Stimulated activated CD4-positive, alpha-beta T cell treated with anti-CD3 and anti-CD28 coated beads, Interleukin-12 subunit alpha, Interleukin-12 subunit beta, amount 100 ng/mL, for 24 hours (primary cell): ENCODE data around the gene SHISA6.
"Not testable (repeated sequence)": the region's sequence is repeated elsewhere in the genome, so short reads cannot be mapped to it uniquely, and the experiment has no call there.

Source experiments
- DNase-seq, 2 experiments: peaks; one replicate each; pipeline ENCODE4 v3.0.0-alpha.2; 2020; ENCODE audit warnings: low read depth in 2 of 2

SHISA6 gene

DNA sequence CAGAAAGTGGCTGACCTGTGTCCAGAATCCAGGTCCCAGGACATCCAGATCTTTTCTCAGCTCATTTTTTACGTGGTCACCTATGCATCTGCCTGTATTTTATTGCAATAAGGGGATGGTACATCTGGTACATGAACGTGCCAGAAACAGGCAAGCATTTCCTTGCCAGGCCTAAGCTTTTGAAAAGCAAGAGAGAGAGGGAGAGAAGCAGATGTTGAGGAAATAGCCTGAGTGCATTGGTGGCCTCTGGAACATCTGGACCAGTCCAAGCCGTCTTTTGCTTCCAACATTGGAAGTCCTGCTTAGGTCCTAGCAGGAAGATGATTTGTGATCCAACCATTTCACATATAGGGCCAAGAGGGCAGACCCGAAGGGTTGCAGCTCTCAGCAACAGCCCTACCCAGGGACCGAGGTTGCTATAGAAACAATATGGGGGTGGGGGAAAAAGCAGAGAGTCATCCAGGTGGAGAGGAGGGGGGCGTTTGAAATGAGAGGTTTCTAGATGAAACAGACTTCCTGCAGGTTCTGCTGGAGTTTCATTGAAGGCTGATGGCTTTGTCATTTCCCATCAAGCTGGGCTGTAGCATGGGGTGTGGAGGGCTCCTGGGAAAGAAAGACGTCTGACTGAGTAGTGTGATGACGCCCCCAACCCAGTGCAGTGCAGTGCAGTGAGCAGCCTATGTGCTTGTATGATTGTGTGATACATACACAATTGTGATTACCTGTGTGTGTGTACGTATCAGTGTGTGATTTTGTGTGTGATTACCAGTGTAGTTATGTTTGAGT lies 61.6 kb downstream of the SHISA6 start:
- no peak for DNase-seq

DNA sequence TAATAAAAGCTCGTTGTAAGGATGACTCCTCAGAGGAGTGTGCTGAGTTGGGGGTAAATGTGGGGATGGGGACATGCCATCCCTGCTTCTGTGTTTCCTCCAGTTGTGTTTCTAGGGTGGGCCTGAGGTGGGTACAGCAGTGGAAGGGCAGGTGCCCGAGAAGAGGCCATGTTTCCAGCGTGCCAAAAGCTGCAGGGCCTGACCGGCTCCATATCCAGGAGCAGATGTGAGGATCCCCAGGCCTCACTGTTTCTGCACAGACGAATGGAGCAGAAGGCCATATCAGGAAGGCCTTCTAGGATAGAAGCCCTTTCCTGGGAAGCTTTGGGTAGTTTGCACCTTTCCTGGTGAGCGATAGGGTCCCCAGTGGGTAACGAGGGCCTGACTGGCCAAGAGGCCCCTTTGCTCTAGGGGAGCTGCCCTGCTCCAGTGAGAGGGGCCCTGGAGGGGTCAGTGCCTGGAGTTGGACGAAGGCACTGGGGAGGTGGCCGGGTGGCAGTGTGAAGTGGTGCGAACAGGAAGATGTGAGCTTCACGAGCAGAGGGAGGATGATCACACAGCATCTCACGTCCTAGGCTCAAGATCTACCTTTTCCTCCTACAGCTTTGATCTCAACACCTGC lies 62.9 kb downstream of the SHISA6 start:
- DNase-seq: no peak

DNA sequence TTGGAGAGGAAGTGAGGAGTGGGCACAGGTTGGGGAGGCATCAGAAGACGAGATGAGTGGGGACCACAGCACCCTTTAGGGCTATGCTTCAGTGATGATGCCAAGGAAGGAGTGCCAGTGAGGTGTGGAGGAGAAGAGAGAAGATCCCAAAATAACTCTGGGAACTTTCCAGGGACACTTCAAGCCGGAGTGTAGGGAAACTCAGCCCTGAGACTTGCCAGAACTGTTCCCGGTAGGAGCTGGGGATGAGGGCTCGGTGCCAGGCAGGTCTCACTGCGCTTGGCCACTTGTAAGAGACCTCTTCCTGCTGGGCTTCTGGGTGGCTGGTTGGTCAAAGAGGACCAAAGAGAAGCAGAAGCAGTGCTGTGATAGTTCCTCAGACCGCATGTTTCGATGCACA lies 63.6 kb downstream of the SHISA6 start:
- no peak for DNase-seq

DNA sequence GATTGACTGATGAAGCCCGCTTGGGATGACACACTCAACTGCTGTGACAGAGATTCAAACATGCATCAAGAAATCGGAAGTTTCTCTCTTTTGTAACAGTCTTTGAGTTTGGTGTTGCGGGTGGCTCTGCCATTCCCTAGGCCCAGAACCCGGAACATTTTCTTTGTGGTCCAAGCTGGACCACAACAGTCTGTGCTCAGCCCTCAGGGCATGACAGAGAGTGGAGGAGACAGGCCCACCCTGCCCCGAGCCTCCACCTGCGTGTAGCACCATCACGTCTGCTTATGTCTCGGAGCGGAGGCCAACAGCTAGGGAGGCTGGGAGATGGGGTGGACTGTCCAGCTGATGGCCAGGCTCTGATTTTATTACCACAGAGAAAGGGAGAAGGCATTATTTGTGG lies 64.5 kb downstream of the SHISA6 start:
- DNase-seq: no peak

DNA sequence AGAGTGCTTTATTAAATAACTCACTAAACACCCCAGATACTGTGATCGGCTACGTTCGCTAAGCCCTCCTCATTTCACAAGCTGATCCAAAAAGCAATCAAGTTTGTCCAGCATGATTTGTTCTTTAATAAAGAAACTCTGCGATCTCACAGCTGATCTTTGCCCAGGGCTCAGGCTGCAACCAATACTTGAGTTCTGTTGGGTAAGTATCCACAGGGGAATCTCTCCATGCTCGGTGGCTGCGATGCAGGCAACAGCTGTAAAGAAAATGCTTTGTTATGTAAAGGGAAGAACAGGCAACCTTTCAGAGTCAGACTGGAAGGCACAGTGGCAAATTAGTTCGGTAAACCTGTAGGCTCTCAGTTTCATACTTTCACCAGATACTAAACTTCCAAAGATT lies 67.5 kb downstream of the SHISA6 start:
- DNase-seq: no peak

DNA sequence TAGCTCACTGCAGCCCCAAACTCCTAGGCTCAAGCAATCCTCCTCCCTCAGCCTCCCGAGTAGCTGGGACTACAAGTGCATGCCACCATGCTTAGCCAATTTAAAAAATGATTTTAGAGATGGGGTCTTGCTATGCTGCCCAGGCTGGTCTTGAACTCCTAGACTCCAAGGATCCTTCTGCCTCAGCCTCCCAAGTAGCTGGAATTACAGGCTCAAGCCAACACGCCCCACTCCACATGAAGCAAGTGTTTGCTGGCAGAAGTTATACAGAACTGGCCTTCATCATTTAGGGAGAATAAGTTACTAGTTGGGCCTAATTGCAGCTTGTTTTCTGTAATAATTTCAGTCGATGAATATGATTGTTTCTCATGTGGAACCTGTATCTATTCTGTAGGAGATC lies 68.0 kb downstream of the SHISA6 start:
- DNase-seq: no peak

DNA sequence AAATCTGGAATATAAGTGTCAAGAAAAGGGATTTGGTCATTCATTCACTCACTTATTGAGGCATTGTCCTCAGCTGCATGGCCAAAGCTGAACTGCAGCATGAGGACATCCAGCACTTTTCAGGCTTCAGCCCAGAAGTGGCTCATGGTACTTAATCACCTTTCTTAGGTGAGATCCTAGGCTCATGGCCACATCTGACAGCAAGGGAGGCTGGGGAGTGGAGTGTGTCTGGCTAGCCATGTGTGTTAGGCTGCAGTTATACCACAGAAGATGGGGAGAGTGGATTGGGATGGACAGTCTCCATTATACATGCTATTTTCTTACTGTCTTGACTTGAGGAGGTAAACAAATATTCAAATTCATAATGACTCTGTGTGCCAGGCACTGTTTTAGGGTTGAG lies 68.8 kb downstream of the SHISA6 start:
- DNase-seq: no peak

DNA sequence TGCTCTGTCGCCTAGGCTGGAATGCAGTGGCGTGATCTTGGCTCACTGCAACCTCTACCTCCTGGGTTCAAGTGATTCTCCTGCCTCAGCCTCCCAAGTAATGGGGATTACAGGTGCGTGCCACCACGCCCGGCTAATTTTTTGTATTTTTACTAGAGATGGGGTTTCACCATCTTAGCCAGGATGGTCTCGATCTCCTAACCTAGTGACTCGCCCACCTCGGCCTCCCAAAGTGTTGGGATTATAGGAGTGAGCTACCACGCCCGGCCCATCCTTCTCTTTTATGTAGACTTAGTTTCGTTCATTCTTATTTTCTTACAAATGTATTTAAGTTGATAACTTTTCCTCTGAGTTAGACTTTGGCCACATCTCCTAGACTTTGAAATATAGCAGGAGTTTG lies 75.4 kb downstream of the SHISA6 start:
- DNase-seq: not testable (repeated sequence)

DNA sequence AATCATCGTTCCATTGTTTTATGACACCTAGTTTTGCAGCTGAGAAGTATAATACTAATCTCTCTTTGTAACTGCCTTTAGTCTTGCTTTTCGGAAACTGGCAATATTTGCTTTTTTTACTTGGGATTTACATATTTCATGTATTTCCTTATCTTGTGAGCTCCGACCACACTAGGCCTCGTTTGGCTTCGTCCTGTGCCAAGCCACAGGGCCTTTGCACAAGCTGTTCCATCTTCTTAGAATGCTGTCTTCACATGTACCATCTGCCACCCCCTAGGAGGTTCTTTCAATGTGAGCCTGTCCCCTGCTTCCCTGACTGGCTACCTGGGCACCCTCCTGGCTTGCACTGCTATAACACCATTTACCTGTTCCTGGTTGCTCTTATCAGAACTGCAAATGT lies 77.2 kb downstream of the SHISA6 start:
- DNase-seq: no peak

DNA sequence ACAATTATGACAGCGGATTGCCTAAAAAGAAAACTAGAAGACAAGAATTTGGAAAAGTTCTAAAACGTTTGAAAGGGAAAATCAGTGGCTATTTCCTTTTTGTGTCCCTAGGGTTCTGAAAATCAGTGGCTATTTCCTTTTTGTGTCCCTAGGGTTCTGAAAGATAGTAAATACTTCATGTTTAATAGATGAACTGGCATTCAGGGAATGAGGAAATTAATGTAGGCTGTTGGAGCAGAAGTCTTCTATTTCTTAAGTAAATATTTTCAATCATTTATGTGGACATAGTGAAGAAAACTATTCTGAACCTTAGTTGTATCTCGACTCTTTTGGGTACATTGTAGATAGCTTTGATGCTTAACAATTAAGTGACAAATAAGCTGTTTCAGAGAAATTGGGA lies 78.9 kb downstream of the SHISA6 start:
- no peak for DNase-seq

DNA sequence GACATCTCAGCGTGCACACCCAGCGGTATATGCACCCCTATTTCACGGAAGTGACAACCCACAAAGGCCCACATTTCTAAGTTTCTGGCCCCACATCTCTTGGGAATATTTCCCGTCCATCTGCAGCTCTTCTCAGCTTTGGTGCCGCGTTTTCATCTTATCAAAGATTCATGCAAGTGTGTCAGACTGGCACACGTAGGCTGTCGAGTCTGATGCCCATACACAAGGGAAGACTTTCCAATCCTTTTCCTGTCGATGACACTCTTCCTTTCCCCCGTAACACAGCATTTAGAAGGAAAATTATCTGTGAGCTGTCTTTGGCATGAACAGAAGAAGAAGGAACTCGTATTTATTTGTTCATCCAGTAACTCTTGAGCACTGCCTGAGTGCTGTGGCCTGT lies 83.0 kb downstream of the SHISA6 start:
- DNase-seq: no peak

DNA sequence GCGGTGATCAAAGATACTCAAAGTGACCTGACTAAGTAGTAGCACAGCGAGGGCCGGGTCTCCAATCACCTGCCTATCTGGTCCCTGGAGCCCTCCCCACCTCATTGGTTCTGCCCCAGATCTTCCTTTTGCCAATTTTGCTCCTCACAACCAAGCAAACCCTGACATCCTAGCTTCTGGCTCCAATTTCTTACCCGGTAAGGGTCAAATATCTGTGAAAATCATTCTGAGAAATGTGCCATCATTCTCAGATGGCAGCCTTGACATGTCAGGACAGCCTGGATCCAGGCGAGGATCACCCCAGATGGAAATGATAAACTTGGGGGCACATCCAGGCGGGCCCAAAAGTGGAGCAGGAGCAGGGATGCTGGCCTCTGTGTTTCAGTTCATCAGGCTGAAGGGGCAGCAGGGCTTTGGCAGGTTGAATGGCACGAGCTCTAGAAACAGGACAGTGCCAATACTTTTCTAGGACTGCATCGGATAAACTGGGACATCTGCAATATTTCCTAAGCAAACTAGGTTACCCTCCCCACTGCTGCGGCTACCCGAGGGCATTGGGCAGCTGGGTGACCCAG lies 83.9 kb downstream of the SHISA6 start:
- DNase-seq: no peak

DNA sequence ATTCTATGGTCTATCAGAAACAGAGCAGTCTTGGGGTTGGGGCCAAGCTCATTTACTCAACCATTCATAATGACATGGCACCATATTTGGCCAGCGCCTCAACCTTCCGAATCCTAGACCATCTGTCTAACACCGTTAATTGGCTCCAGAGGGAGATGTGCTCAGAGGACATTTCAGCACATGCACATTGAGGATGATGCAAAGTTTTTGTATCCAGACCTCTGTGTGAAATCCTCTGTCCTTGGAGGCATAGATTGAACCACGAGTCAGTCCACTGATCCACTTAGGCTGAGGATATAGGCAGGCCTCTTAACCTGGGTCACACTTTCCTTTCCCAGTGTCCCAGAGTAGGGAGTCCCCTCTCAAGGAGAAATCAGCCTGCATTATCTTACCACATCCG lies 85.5 kb downstream of the SHISA6 start:
- no peak for DNase-seq

DNA sequence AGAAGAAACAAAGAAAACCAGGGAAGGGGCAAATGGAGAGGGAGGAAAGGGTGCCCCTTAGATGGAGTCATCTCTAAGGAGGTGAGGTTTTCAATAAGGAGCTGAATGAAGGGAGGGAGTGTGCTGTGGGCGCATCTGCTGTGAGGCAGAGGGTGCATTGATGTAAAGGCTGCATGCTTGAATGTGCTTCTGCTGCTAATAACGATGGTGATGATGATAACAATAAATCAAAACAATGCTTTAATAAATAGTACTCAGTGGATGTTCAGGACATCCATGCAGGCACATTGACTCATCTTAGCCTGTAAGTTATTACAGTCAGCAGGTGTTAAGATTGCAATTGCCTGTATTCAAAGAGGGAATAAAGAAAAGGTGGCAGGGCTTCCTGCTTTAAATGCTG lies 87.8 kb downstream of the SHISA6 start:
- DNase-seq: no peak

DNA sequence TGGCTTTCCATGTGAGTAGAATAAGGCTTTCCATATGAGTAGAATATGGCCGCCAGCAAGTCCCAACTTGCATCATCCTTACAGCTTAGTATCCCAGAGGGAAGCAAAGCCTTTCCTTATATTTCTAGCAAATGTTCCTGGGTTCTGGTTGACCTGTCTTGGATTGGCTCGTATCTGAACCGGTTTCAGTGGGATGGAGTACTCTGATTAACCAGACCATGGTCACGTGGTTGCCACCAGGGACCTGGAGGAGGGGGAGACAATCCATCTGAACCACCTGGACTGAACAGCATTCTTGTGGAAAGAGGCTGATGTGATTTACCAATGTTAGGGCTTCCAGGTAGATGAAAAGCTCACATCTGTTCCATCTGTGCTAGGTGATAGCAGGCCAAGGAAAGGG lies 89.0 kb downstream of the SHISA6 start:
- DNase-seq: no peak

DNA sequence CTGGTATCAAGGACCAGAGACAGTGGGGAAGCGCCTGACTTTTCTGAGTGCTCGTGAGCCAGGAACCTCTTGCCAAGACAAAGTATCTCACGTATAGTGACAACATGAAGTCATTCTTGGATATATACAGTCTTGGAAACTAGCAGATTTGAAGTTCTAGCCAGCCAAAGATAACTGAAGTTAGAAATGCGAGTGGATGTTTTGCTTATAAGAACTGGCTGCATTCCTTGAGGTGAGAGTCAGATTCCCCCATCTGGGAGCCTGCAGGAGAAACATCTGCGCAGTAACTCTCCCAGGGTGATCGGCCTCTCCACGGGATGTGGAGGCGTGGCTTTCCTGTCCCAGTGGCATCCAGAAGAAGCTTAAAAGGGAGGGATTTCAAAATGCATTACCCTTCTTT lies 89.8 kb downstream of the SHISA6 start:
- no peak for DNase-seq

DNA sequence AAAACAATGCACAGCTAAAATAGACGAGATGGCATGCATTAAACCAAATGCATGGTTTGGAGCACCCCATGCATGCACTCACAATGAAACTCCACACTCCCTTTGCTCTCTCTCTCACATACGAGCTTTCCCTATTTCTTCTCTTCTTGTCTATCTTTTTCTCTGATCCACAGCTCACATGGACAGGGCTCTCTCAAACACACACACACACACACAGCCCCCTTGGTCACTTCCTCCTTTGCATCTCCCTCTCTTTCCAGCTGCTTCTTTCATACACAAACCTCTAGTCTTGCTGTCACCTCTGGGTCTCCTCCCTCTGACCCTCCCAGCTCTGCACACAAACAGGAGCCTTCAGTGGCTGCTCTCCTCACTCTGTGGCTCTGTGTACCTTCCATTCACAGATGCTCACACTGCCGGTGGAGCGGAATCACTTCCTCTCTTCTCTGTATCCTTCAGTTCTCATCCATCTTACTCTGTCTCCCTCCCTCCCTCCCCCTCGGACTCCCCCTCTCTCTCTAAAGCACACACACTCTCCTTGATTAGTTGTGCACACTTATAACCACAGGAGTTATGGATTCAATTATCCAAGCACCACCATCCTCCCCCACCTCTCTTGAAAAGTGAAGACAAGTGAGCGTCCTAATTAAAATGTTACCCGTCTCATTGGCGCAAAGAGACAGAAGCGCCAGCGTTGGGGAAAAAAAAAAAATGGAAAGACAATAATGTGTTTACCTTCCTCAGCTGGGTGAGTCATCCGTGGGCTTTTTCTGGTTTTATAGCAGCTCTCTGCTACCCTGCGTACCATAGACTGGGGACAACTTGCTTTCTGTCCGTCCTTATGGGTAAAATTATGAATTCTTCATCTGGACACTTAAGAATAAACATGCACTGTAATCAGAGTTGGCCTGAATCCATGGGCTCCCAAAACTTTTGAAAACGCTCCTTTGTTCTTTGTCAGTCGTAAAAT lies 90.8 kb downstream of the SHISA6 start:
- DNase-seq: no peak

DNA sequence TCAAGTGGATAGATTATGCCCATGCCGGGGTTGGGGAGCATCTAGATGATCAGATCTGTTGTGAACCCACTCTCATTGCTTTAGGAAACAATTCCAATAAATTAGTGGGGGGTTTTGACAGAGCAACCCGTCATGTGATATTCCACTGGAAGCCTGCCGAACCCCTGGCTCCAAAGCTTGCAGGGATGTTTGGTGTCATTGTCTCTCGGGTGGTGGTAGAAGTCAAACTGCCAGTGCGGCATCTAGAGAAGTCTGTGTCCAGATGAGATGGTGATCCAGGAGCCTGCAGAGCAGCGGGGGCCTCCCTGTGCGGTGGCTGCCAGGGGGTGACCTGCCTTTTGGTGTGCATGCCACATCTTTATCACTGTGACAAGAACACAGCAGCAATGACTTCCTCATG lies 91.7 kb downstream of the SHISA6 start:
- no peak for DNase-seq

DNA sequence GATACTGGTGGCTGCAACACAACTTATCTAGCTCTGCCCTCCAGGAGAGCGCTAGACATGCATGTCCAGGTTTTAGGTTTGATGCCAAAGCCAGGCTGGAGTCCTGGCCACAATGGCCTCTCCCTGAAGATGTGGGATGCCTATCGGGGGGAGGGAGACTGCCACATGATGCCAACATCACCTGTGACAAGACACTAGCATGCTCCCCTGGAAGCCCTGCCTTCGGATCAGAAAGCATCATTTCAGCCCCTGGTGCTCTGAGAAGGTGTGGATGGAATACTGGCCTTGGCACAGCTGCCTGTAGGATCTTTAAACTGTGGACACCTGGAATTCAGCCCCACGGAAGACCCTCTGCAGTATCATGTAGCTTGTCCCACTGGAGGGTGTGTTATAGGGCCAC lies 93.5 kb downstream of the SHISA6 start:
- DNase-seq: no peak

DNA sequence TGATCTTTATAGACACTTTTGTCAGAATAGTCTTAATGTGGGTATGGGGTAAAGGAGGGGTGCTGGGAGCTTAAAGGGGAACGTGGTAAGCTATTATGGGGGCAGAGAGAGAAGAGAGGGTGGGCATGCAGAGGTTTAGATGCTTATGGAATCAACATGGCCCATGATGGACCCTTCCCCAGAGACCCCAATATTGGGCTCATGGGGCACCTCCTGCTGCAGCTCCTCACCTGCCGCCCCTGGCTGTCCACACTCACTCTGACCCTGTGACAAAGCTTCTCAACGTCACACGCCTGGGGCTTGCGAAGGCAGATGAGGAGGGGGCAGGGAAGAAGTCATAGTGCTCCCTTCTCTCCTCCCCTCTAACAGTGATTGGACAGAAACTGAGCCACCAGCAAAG lies 95.3 kb downstream of the SHISA6 start:
- no peak for DNase-seq

DNA sequence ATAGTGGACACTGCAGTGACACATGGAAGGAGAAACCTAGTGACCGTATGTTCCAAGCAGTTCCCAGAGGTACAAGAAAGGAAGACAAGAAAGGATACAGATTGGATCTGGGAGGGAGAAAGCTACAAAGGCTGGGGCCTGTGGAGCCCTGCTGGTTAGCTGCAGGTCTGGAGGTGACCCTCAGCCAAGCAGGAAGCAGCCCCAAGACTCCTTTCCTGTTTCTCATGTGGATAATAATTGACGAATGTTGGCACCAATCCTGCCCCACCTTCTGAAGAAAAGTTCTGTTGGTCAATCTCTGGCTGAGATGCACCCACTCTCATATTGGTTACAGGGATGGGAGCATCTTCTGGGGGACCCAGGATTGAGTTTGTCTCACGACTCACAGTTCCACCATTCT lies 99.8 kb downstream of the SHISA6 start:
- no peak for DNase-seq

DNA sequence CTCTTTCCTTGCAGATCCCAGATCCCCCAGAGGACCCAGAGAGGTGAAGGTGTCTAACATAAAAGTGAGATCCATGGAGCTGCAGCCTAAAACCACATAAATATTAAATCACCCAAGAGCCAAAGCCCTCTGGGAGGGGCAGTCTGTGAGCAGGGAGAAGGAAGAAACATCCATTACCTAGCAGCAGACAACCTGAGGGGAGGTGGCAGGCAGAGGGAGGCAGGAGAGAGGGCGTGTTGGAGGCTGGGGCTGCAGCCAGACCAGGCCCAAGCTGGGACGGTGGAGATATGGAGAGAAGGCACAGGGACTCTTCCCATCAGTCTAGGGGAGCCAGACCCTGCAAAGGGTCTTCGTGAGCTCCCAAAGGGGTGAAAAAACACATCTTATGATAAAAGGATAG lies 101.1 kb downstream of the SHISA6 start:
- no peak for DNase-seq
